ENCODE results near the gene FXYD6. TPM values are rescaled to one million over a fixed set of nuclear protein-coding genes. Genes with fewer than 3 reads are reported as not detected.

Gene FXYD6
- total and polyA plus RNA-seq, 4 experiments from 2014 or later: 0.15 TPM; not detected in 3

DNA sequence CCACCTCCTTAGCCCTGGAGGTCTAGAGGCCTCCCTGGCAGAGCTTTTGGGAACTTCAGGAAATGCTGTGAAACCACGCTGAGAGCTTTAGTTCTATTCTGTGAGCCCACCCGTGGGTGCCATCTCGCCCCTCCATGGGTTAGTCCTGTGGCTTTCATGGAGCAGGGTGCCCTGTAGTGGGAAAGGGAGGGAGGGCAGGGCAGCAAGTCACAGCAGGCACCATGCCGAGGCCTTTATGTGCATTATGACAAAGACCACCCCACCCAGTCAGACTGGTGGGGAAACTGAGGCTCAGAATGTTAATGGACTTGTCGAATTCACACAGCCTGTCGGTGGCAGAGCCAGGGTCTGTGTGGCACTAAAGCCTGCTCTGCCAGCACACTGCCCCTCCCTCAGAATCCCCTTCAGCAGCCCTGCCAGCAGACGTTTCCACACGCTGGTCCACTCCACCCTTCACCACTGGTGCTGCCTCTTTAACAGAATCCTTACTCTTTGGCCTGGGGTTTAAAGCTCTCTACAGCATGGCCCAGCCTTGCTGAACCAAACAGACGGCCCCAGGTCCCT is 39.3 kb upstream of the FXYD6 start:
- POLR2A ChIA-PET (ENCODE audit: partially characterized antibody): no interaction called here
- peaks cover 0 to 1% (median 0%) of the 10 kb centered on the region in 4 donors for H3K4me1 Mint-ChIP-seq
- Histone ChIP-seq H3K4me3 (ENCODE audit: low read length in 2 of 2) (no peak overlapping the region), H3K36me3 (ENCODE audit: insufficient read depth, low read length) (no peaks in the 10 kb centered on the region), H3K27ac (ENCODE audit: low read depth, low read length) (no peak overlapping the region), H3K27me3 (ENCODE audit: insufficient read depth, low read length) (no peaks in the 10 kb centered on the region), H3K4me1 (ENCODE audit: insufficient read depth, low read length) (peaks cover 5% of the 10 kb centered on the region), H3K9me3 (ENCODE audit: control insufficient read depth in 1 of 2, low read length in 2 of 2) (no peaks in the 10 kb centered on the region)
- peaks cover 2 to 3% of the 10 kb centered on the region in 2 donors for H3K27me3 Mint-ChIP-seq
- CTCF ChIA-PET (ENCODE audit: partially characterized antibody): interaction anchor here (2.1 kb wide), 1 partner anchor 31 kb away, joined by 6 read pairs; no protein-coding TSS in a partner anchor
- peaks cover 0 to 3% of the 10 kb centered on the region in 2 donors for H3K36me3 Mint-ChIP-seq
- no peak overlapping the region for H3K27ac Mint-ChIP-seq
- intact Hi-C loops (cut with micrococcal nuclease): no loop called here
- no peaks in the 10 kb centered on the region for H3K9me3 Mint-ChIP-seq
- H3K4me3 Mint-ChIP-seq: no peak overlapping the region
- no peak for DNase-seq

- Mint-ChIP-seq H3K27me3 (peaks cover 2 to 3% of the 10 kb centered on the region in 2 donors), H3K4me3 (peak overlapping the region in 1 of 8 donors; percentile 41), H3K36me3 (peaks cover 0 to 4% of the 10 kb centered on the region in 2 donors), H3K4me1 (peaks cover 0 to 1% (median 0%) of the 10 kb centered on the region in 4 donors), H3K9me3 (no peaks in the 10 kb centered on the region), H3K27ac (peak overlapping the region in 1 of 7 donors; percentile 67)
- Histone ChIP-seq H3K9me3 (ENCODE audit: control insufficient read depth in 1 of 2, low read length in 2 of 2) (no peaks in the 10 kb centered on the region), H3K4me1 (ENCODE audit: insufficient read depth, low read length) (peaks cover 5% of the 10 kb centered on the region), H3K4me3 (ENCODE audit: low read length in 2 of 2) (no peak overlapping the region), H3K27me3 (ENCODE audit: insufficient read depth, low read length) (no peaks in the 10 kb centered on the region), H3K36me3 (ENCODE audit: insufficient read depth, low read length) (no peaks in the 10 kb centered on the region), H3K27ac (ENCODE audit: low read depth, low read length) (no peak overlapping the region)
- ChIA-PET CTCF (ENCODE audit: partially characterized antibody) (interaction anchor here (2.1 kb wide), 1 partner anchor 32 kb away, joined by 6 read pairs; no protein-coding TSS in a partner anchor), POLR2A (ENCODE audit: partially characterized antibody) (no interaction called here)
- intact Hi-C loops (cut with micrococcal nuclease): no loop called here
- no peak for DNase-seq
These were observed 38.6 kb upstream of the FXYD6 start for GRCh38 chr11:117914991-117915618.

GRCh38 chr11:117914398-117914761 is 37.9 kb upstream of the FXYD6 start:
- Histone ChIP-seq H3K27ac (ENCODE audit: low read depth, low read length) (no peak overlapping the region), H3K4me1 (ENCODE audit: insufficient read depth, low read length) (peaks cover 1% of the 10 kb centered on the region), H3K9me3 (ENCODE audit: control insufficient read depth in 1 of 2, low read length in 2 of 2) (no peaks in the 10 kb centered on the region), H3K4me3 (ENCODE audit: low read length in 2 of 2) (no peak overlapping the region), H3K27me3 (ENCODE audit: insufficient read depth, low read length) (no peaks in the 10 kb centered on the region), H3K36me3 (ENCODE audit: insufficient read depth, low read length) (no peaks in the 10 kb centered on the region)
- Mint-ChIP-seq H3K9me3 (no peaks in the 10 kb centered on the region), H3K4me1 (peaks cover 0 to 1% (median 0%) of the 10 kb centered on the region in 4 donors), H3K27me3 (peaks cover 2 to 3% of the 10 kb centered on the region in 2 donors), H3K36me3 (peaks cover 0 to 4% of the 10 kb centered on the region in 2 donors), H3K27ac (no peak overlapping the region), H3K4me3 (no peak overlapping the region)
- intact Hi-C loops (cut with micrococcal nuclease): no loop called here
- CTCF ChIA-PET (ENCODE audit: partially characterized antibody): no interaction called here
- DNase-seq: no peak
- POLR2A ChIA-PET (ENCODE audit: partially characterized antibody): no interaction called here

- H3K27me3 ChIP-seq (ENCODE audit: insufficient read depth, low read length): no peaks in the 10 kb centered on the region
- no peaks in the 10 kb centered on the region for H3K9me3 ChIP-seq (ENCODE audit: control insufficient read depth in 1 of 2, low read length in 2 of 2)
- Mint-ChIP-seq H3K27me3 (peaks cover 2 to 3% of the 10 kb centered on the region in 2 donors), H3K36me3 (peaks cover 0 to 4% of the 10 kb centered on the region in 2 donors), H3K9me3 (no peaks in the 10 kb centered on the region), H3K27ac (peak overlapping the region in 1 of 7 donors; percentile 10), H3K4me1 (peaks cover 0 to 1% (median 0%) of the 10 kb centered on the region in 4 donors), H3K4me3 (no peak overlapping the region)
- no peak for DNase-seq
- H3K4me1 ChIP-seq (ENCODE audit: insufficient read depth, low read length): no peaks in the 10 kb centered on the region
- H3K4me3 ChIP-seq (ENCODE audit: low read length in 2 of 2): no peak overlapping the region
- H3K36me3 ChIP-seq (ENCODE audit: insufficient read depth, low read length): no peaks in the 10 kb centered on the region
- ChIA-PET POLR2A (ENCODE audit: partially characterized antibody) (no interaction called here), CTCF (ENCODE audit: partially characterized antibody) (interaction anchor here (1.3 kb wide), 1 partner anchor 33 kb away, joined by 3 read pairs; no protein-coding TSS in a partner anchor)
- no peak overlapping the region for H3K27ac ChIP-seq (ENCODE audit: low read depth, low read length)
- intact Hi-C loops (cut with micrococcal nuclease): no loop called here
These were observed 37.4 kb upstream of the FXYD6 start for GRCh38 chr11:117913736-117914397.

- no peak overlapping the region for H3K4me3 Mint-ChIP-seq
- Histone ChIP-seq H3K27ac (ENCODE audit: low read depth, low read length) (no peak overlapping the region), H3K36me3 (ENCODE audit: insufficient read depth, low read length) (no peaks in the 10 kb centered on the region), H3K4me3 (ENCODE audit: low read length in 2 of 2) (no peak overlapping the region), H3K27me3 (ENCODE audit: insufficient read depth, low read length) (no peaks in the 10 kb centered on the region), H3K9me3 (ENCODE audit: control insufficient read depth in 1 of 2, low read length in 2 of 2) (no peaks in the 10 kb centered on the region), H3K4me1 (ENCODE audit: insufficient read depth, low read length) (no peaks in the 10 kb centered on the region)
- CTCF ChIA-PET (ENCODE audit: partially characterized antibody): no interaction called here
- peaks cover 1 to 4% (median 2%) of the 10 kb centered on the region in 4 donors for H3K4me1 Mint-ChIP-seq
- H3K27me3 Mint-ChIP-seq: peaks cover 2 to 3% of the 10 kb centered on the region in 2 donors
- POLR2A ChIA-PET (ENCODE audit: partially characterized antibody): no interaction called here
- DNase-seq: no peak
- H3K36me3 Mint-ChIP-seq: peaks cover 0 to 4% of the 10 kb centered on the region in 2 donors
- intact Hi-C loops (cut with micrococcal nuclease): no loop called here
- no peaks in the 10 kb centered on the region for H3K9me3 Mint-ChIP-seq
- no peak overlapping the region for H3K27ac Mint-ChIP-seq
These were observed 36.0 kb upstream of the FXYD6 start for GRCh38 chr11:117912497-117912896.

DNA sequence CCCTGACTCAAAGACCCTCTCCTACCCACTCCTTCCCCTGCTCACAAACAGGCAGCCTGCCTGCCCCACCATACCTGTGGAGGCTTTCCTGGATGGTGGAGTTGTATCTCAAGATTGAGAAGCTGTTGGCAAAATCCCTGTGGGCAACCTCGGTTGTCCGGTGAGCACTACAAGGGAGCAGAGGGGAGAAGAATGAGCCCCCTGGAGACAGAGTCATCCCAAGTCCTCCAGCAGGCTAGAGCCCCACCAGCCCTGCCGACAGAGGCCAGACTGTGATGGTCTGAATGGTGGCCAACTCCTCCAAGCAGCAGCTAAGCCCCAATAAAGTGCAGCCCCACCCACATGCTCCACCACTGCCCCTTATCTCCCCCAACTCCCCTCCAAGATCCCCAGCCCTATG is 35.2 kb upstream of the FXYD6 start:
- CTCF ChIA-PET (ENCODE audit: partially characterized antibody): no interaction called here
- DNase-seq: no peak
- Mint-ChIP-seq H3K27me3 (peaks cover 2 to 3% of the 10 kb centered on the region in 2 donors), H3K4me3 (no peak overlapping the region), H3K27ac (no peak overlapping the region), H3K9me3 (no peaks in the 10 kb centered on the region), H3K4me1 (peaks cover 1 to 5% (median 3%) of the 10 kb centered on the region in 4 donors), H3K36me3 (peaks cover 0 to 4% of the 10 kb centered on the region in 2 donors)
- Histone ChIP-seq H3K4me1 (ENCODE audit: insufficient read depth, low read length) (no peaks in the 10 kb centered on the region), H3K27ac (ENCODE audit: low read depth, low read length) (no peak overlapping the region), H3K36me3 (ENCODE audit: insufficient read depth, low read length) (no peaks in the 10 kb centered on the region), H3K4me3 (ENCODE audit: low read length in 2 of 2) (no peak overlapping the region), H3K27me3 (ENCODE audit: insufficient read depth, low read length) (no peaks in the 10 kb centered on the region), H3K9me3 (ENCODE audit: control insufficient read depth in 1 of 2, low read length in 2 of 2) (no peaks in the 10 kb centered on the region)
- POLR2A ChIA-PET (ENCODE audit: partially characterized antibody): no interaction called here
- intact Hi-C loops (cut with micrococcal nuclease): no loop called here

- no peaks in the 10 kb centered on the region for H3K27me3 ChIP-seq (ENCODE audit: insufficient read depth, low read length)
- no peaks in the 10 kb centered on the region for H3K4me1 ChIP-seq (ENCODE audit: insufficient read depth, low read length)
- H3K4me3 ChIP-seq (ENCODE audit: low read length in 2 of 2): no peak overlapping the region
- intact Hi-C loops (cut with micrococcal nuclease): no loop called here
- Mint-ChIP-seq H3K27ac (peak overlapping the region in 1 of 7 donors; percentile 67), H3K4me3 (no peak overlapping the region), H3K36me3 (peaks cover 0 to 4% of the 10 kb centered on the region in 2 donors), H3K4me1 (peaks cover 1 to 5% (median 3%) of the 10 kb centered on the region in 4 donors), H3K27me3 (peaks cover under 1 to 2% of the 10 kb centered on the region in 2 donors), H3K9me3 (no peaks in the 10 kb centered on the region)
- ChIA-PET CTCF (ENCODE audit: partially characterized antibody) (no interaction called here), POLR2A (ENCODE audit: partially characterized antibody) (no interaction called here)
- H3K36me3 ChIP-seq (ENCODE audit: insufficient read depth, low read length): no peaks in the 10 kb centered on the region
- DNase-seq: no peak
- no peaks in the 10 kb centered on the region for H3K9me3 ChIP-seq (ENCODE audit: control insufficient read depth in 1 of 2, low read length in 2 of 2)
- H3K27ac ChIP-seq (ENCODE audit: low read depth, low read length): no peak overlapping the region
These were observed 34.6 kb upstream of the FXYD6 start for GRCh38 chr11:117910941-117911655.
